ENCODE results near the gene PDPK1.
"Not testable (repeated sequence)": the region's sequence is repeated elsewhere in the genome, so short reads cannot be mapped to it uniquely, and the experiment has no call there.

Gene PDPK1

GRCh38 chr16:2526135-2526534, 11.7 kb upstream of the PDPK1 start:
- DNase-seq = no peak

- no peak for DNase-seq
Measured at GRCh38 chr16:2527071-2527783, 10.6 kb upstream of the PDPK1 start.

- no peak for DNase-seq
Measured at GRCh38 chr16:2527784-2528100, 10.1 kb upstream of the PDPK1 start.

- DNase-seq = no peak
Measured at GRCh38 chr16:2528161-2529060, 9.4 kb upstream of the PDPK1 start.

GRCh38 chr16:2529061-2529931, 8.5 kb upstream of the PDPK1 start:
- no peak for DNase-seq

- no peak for DNase-seq
Measured at GRCh38 chr16:2529961-2530628, 7.7 kb upstream of the PDPK1 start.

- DNase-seq = no peak
Measured at GRCh38 chr16:2530629-2531318, 7.0 kb upstream of the PDPK1 start.

- DNase-seq = no peak
Measured at GRCh38 chr16:2531371-2531695, 6.5 kb upstream of the PDPK1 start, which contains the start of gene CEMP1. Gene CEMP1, minus strand, starts transcription at chr16:2531408. Its CDS starts 335 bp downstream, at chr16:2531073.

- DNase-seq = peak; percentile 98
Measured at GRCh38 chr16:2531696-2532493, 5.9 kb upstream of the PDPK1 start.

GRCh38 chr16:2532494-2533141, 5.2 kb upstream of the PDPK1 start:
- peak; percentile 83 for DNase-seq

GRCh38 chr16:2533142-2533755, 4.6 kb upstream of the PDPK1 start:
- not testable (repeated sequence) for DNase-seq

- DNase-seq = no peak
Measured at GRCh38 chr16:2533912-2534311, 3.9 kb upstream of the PDPK1 start.

- DNase-seq = not testable (repeated sequence)
Measured at GRCh38 chr16:2534335-2534734, 3.5 kb upstream of the PDPK1 start.

GRCh38 chr16:2535625-2536013, 2.2 kb upstream of the PDPK1 start:
- no peak for DNase-seq

- DNase-seq = not testable (repeated sequence)
Measured at GRCh38 chr16:2539192-2539844, 1.5 kb downstream of the PDPK1 start.

GRCh38 chr16:2539845-2540458, 2.1 kb downstream of the PDPK1 start:
- not testable (repeated sequence) for DNase-seq

GRCh38 chr16:2540912-2541311, 3.1 kb downstream of the PDPK1 start:
- DNase-seq = not testable (repeated sequence)

- DNase-seq = not testable (repeated sequence)
Measured at GRCh38 chr16:2541409-2541808, 3.6 kb downstream of the PDPK1 start.

GRCh38 chr16:2543771-2544170, 6.0 kb downstream of the PDPK1 start:
- DNase-seq = not testable (repeated sequence)

Measured in NCI-H146 (cell line).